HG03558 (cell line): ENCODE results near the gene PMPCA.
"Not testable (repeated sequence)": the region's sequence is repeated elsewhere in the genome, so short reads cannot be mapped to it uniquely, and the experiment has no call there.

Source experiments
- ATAC-seq: cut with Tn5 transposase; IDR thresholded peaks from one replicate; pipeline ENCODE4 v1.9.1; 2021; ENCODE audit warnings: moderate number of reproducible peaks; ENCODE audit not compliant: unreplicated experiment; ENCODE audit errors: extremely low read depth

Gene PMPCA

DNA sequence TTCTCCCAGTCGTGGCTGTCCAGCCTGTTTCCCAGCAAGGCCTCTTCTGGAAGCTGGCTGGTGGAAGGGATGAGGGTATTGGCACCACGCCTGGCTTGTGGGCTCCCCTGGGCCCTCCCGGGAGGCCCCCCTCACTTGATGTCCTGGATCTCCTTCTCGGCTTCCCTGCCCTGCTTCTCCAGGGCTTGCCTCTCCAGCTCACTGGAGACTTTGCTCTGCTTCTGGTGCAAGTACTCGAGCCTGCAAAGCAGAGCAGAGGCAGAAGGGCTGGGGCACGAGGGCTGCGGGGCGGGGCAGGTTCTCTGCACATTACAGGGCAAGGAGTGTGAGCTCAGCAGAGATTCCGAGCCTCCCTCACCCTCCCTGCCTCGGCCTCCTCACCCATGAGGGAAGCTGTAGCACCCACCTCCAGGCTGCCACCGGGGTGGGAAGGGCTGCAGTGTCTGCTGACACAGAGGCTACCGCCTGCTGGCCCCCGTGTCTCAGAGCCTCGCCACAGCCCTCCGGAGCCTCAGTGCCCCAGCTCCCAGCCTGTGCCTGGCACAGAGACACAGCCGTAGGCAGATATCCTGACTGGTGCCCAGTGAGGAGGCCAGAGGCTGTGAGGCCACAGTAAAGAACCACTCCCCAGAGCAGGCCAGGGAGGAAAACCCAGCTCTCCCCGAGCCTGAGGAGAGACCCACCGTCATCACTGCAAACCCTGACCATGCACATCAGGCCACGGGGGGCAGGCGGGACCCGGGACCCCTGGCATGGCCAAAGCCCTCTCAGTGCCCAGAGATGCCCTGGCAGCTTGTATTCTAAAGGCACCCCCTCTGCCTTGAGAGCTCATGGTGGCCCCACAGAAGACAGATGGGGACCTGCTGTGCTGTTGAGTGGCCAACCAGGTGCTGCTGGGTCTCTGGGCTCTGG, 17.7 kb upstream of the PMPCA start:
- no peak for ATAC-seq

- ATAC-seq: no peak
Observed at GRCh38 chr9:136393531-136393930, 16.9 kb upstream of the PMPCA start.

DNA sequence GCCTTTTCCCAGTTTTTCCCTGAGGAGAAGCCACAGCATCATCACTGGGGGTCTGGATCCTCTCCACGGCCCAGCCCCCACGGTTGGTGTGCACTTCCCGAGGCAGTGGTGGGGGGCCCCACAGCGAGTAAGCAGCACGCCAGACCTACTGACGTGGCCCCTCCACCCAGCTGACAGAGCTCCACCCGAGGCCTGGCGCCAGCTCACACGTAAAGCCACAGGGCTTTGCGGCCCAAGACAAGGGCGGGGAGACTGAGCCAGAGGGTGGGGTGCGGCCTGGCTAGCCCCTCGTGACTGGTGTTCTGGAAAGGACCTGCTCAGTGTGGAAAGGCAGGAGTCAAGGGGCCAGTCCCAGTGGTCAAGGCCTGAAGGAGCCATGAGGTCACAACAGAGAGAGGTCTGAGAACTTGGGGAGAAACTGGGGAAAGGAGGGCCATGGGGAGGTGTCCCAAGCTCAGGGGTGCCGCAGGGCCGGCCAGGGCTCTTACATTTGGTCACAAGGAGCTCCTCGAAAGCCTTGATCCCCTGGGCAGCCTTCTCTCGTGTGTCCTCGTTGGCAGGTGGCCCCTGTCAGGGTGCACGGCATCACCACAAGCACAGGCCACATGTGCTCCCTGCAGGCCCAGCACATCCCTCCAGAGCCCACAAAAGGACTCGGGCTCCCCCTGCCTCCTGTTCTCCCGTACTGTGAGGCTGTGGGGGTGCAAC, 16.0 kb upstream of the PMPCA start:
- no peak for ATAC-seq

GRCh38 chr9:136395020-136395340, 15.5 kb upstream of the PMPCA start:
- no peak for ATAC-seq

DNA sequence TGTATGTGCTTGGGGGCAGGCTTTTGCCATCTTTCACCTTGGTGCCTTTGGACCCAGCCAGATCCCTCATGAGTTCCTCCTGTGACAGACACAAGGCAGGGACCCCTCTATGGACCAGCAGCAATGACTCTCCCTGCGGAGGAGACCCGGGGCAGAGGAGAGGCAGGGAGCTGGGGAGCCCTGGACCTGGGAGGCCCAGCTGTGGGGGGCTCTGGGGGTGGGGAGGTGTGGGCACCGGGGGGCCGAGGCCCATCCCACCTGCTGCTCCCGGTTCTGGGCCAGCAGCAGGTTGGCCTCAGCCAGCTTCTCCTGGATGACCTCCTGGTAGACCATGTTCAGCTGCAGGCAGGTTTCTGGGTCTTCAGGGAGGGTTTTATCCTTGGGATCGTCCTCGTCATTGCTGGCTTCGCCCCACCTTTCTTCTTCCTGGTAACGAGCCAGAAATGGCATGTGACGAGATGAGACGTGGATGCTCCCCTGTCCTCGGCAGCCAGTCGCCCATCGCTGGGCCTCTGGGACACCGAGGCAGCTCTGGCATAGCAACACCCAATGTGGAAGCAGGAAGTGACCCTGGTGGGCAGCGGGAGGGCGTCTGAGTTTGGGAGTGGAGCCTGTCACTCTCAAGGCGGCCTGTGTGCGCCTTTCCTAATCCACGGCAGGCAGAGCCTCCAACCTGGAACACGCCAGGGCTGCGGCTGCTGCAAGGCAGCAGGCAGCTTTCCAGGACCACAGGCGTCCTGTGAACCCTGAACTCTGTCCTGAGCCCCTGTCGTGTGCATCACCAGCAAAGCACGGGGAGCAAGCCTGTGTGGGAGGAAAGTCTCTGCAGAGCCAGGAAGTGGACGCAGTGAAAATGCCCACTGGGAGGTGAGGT, 14.9 kb upstream of the PMPCA start:
- no peak for ATAC-seq

DNA sequence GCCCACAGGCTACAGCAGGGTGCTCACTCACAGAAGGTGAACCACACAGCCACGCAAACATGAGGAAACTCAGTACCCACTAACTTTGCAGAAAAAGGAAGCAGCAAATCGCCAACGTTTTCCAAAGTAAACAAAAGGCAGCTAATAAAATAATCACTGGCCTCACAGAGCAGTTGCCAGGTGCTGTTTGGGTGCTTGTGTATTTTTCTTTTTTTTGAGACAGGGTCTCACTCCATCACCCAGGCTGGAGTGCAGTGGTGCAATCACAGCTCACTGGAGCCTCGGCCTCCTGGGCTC, 14.3 kb upstream of the PMPCA start:
- ATAC-seq: no peak

- no peak for ATAC-seq
Observed at GRCh38 chr9:136397643-136398042, 12.8 kb upstream of the PMPCA start.

GRCh38 chr9:136398286-136398685, 12.2 kb upstream of the PMPCA start:
- ATAC-seq: no peak

- ATAC-seq: peak; percentile 16
Observed at GRCh38 chr9:136399176-136400037, 11.1 kb upstream of the PMPCA start.

- peak; percentile 38 for ATAC-seq
Observed at GRCh38 chr9:136400038-136400834, 10.2 kb upstream of the PMPCA start, which contains the start of gene SNAPC4. Gene SNAPC4 (minus strand): TSS chr9:136400170. CDS start chr9:136398428, 1,742 bp downstream.

GRCh38 chr9:136401173-136401922, 9.1 kb upstream of the PMPCA start:
- no peak for ATAC-seq

- ATAC-seq: no peak
Observed at GRCh38 chr9:136402067-136402466, 8.4 kb upstream of the PMPCA start.

- ATAC-seq: no peak
Observed at GRCh38 chr9:136403538-136403914, 6.9 kb upstream of the PMPCA start.

DNA sequence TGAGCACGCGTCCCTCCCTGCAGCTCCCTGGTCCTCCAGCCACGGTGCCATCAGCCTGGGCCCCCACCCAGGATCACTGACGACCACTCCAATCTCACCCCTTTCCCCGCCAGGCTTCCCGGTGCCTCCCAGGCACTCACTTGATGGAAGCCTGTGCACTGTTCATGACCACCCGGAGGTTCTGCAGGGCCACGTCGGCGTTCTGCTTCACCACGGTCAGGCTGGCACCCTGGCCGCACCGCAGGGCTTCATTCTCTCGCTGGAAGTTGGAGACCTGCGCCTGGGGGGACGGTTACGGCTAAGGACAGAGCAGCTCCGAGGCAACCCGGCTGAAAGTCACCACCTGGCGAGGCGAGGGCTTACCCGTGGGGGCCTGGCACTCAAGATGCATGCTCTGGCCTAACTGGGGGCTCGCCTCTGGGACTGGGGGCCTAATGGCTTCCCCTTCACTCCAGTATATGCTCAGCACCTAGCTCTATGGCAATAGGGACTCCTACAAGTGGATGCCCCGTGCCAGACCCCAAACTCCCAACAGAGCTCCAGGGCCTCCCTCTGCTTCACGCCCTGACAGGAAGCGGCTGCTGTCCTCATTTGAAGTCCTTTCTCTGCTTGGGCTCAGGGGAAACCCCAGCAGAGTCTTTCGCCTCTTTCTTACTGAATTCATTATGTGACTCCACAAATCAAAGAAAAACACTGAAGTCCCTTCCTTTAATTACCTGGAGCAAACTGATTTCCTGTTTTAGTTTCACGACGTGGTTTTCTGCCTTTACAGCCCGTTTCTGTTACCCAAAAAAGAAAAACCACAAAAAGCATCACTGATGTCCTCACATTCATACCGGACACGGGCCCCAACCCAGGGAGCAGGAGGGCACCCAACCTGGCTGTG, 6.3 kb upstream of the PMPCA start:
- ATAC-seq: no peak

DNA sequence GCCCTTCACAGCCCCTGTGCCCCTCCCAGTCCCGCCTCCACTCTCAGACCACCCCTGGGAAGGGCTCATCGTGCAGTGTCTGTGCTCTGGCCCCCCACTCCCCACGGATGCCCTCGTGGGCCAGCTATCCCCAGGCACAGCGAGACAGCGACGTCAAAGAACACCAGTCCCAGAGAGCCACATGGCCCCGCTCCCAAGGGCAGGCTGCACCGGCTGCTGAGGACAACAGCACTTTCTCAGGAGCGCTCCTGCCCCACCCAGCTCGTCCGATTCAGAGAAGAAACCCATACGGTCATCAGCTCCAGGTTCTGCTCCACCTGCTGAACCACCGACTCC, 5.7 kb upstream of the PMPCA start:
- ATAC-seq: no peak

DNA sequence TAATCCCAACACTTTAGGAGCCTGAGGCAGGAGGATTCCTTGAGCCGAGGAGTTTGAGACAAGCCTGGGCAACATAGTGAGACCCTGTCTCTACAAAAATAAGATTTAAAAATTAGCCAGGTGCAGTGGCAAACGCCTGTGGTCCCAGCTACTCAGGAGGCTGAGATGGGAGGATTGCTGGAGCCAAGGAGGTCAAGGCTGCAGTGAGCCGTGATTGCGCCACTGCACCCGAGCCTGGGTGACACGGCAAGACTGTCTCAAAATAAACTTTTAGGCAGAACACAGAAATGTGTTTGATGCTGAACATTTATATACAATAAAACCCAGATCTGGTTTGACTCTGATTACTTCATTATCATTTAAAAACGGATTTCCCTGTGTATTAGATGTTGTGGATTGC, 5.0 kb upstream of the PMPCA start:
- ATAC-seq: no peak

- ATAC-seq: not testable (repeated sequence)
Observed at GRCh38 chr9:136405904-136406303, 4.6 kb upstream of the PMPCA start.

- not testable (repeated sequence) for ATAC-seq
Observed at GRCh38 chr9:136407061-136407460, 3.4 kb upstream of the PMPCA start.
